ENCODE data around the gene TNIK.
"Not testable (repeated sequence)": the region's sequence is repeated elsewhere in the genome, so short reads cannot be mapped to it uniquely, and the experiment has no call there.

The TNIK gene

GRCh38 chr3:171242951-171243350 is 217.3 kb downstream of the TNIK start:
- no peak for DNase-seq (ENCODE audit: low read depth, low spot score)
- no peak for TF ChIP-seq CTCF (IDR thresholded peaks at IDR 0.05; ENCODE audit: insufficient read depth, low read length, missing control alignments)
- ChIA-PET POLR2A (no interaction called here), CTCF (no interaction called here)
- H3K4me3 ChIP-seq (ENCODE audit: low read depth, low read length) = no peak overlapping the region

- CTCF ChIA-PET = no interaction called here
- no peak overlapping the region for H3K4me3 ChIP-seq (ENCODE audit: low read depth, low read length)
- TF ChIP-seq CTCF (IDR thresholded peaks at IDR 0.05; ENCODE audit: insufficient read depth, low read length, missing control alignments) = no peak
- POLR2A ChIA-PET = no interaction called here
- no peak for DNase-seq (ENCODE audit: low read depth, low spot score)
Measured at GRCh38 chr3:171242170-171242569, 218.0 kb downstream of the TNIK start.

GRCh38 chr3:171241655-171242054 is 218.6 kb downstream of the TNIK start:
- POLR2A ChIA-PET; H3K4me3 ChIP-seq (ENCODE audit: low read depth, low read length); DNase-seq (ENCODE audit: low read depth, low spot score); CTCF ChIA-PET: not testable (repeated sequence)

GRCh38 chr3:171240504-171240835 is 219.7 kb downstream of the TNIK start:
- ChIA-PET CTCF (no interaction called here), POLR2A (no interaction called here)
- no peak for DNase-seq (ENCODE audit: low read depth, low spot score)
- H3K4me3 ChIP-seq (ENCODE audit: low read depth, low read length) = no peak overlapping the region
- no peak for TF ChIP-seq CTCF (IDR thresholded peaks at IDR 0.05; ENCODE audit: insufficient read depth, low read length, missing control alignments)

- no peak overlapping the region for H3K4me3 ChIP-seq (ENCODE audit: low read depth, low read length)
- ChIA-PET POLR2A (no interaction called here), CTCF (interaction anchor here (0.8 kb wide), 1 partner anchor 53 kb away, joined by 3 read pairs; no protein-coding TSS in a partner anchor)
- DNase-seq (ENCODE audit: low read depth, low spot score) = no peak
- TF ChIP-seq CTCF (IDR thresholded peaks at IDR 0.05; ENCODE audit: insufficient read depth, low read length, missing control alignments) = no peak
Measured at GRCh38 chr3:171239757-171240503, 220.3 kb downstream of the TNIK start.

GRCh38 chr3:171237009-171237385 is 223.2 kb downstream of the TNIK start:
- ChIA-PET POLR2A (no interaction called here), CTCF (interaction anchor here (1.8 kb wide), 1 partner anchor 12 kb away, joined by 4 read pairs; no protein-coding TSS in a partner anchor)
- TF ChIP-seq CTCF (IDR thresholded peaks at IDR 0.05; ENCODE audit: insufficient read depth, low read length, missing control alignments) = no peak
- DNase-seq (ENCODE audit: low read depth, low spot score) = no peak
- H3K4me3 ChIP-seq (ENCODE audit: low read depth, low read length) = no peak overlapping the region
